Activated naive CD4-positive, alpha-beta T cell treated with anti-CD3 and anti-CD28 coated beads, Interleukin-2, amount 50 U/mL, for 72 hours (primary cell): ENCODE measurements around the gene CCDC18. TPM values are rescaled to one million over a fixed set of nuclear protein-coding genes. Genes with fewer than 3 reads are reported as not detected.
"Not testable (repeated sequence)": the region's sequence is repeated elsewhere in the genome, so short reads cannot be mapped to it uniquely, and the experiment has no call there.

Experiments
- ATAC-seq, 2 donors: fragments of 150-1000 bp; cut with Tn5 transposase; 2 replicates each; pipeline ENCODE4 v1.10.0; 2021; ENCODE audit warnings: mild to moderate bottlenecking in 2 of 2, moderate library complexity in 2 of 2
- DNase-seq, 2 donors: peaks; one replicate each; pipeline ENCODE4 v3.0.0; 2021 to 2022; ENCODE audit warnings: low spot score in 2 of 2
- H3K27ac Mint-ChIP-seq, 2 donors: one replicate each; pipeline ENCODE4 v1.8.0; 2022; ENCODE audit warnings: mild to moderate bottlenecking in 2 of 2, mixed read lengths in 2 of 2
- H3K36me3 Mint-ChIP-seq, 2 donors: one replicate each; pipeline ENCODE4 v1.8.0; 2022; ENCODE audit warnings: mixed read lengths in 2 of 2
- H3K9me3 Mint-ChIP-seq, 2 donors: one replicate each; pipeline ENCODE4 v1.8.0; 2022; ENCODE audit warnings: mixed read lengths in 2 of 2
- total RNA-seq, 2 donors: library from RNA; stranded (reverse); gene quantifications; one replicate each; pipeline ENCODE4 v1.2.3, GENCODE V29; 2022

CCDC18 gene
- total RNA-seq, 2 donors from 2014 or later, result 9.6 to 22.6 TPM

- not testable (repeated sequence) for H3K27ac Mint-ChIP-seq, ATAC-seq, DNase-seq
- Mint-ChIP-seq H3K36me3 (peaks cover 26 to 50% of the 10 kb centered on the region in 2 donors), H3K9me3 (peaks cover 4 to 17% of the 10 kb centered on the region in 2 donors)
Measured at GRCh38 chr1:93165895-93166294, 14.6 kb upstream of the CCDC18 start.

DNA sequence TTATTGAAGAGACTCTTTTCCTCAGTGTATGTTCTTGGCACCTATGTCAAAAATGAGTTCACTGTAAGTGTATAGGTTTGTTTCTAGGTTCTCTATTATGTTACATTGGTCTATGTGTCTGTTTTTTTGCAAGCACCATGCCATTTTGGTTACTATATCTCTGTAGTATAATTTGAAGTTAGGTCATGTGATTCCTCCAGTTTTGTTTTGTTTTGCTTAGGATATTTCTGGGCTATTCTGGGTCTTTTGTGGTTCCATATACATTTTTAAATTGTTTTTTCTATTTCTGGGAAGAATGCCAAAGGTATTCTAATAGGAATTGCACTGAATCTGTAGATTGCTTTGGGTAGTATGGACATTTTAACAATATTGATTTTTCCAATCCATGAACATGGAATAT, 13.5 kb upstream of the CCDC18 start:
- Mint-ChIP-seq H3K36me3 (peaks cover 26 to 54% of the 10 kb centered on the region in 2 donors), H3K9me3 (peaks cover 4 to 17% of the 10 kb centered on the region in 2 donors), H3K27ac (no peak overlapping the region)
- DNase-seq, result no peak
- no peak for ATAC-seq

DNA sequence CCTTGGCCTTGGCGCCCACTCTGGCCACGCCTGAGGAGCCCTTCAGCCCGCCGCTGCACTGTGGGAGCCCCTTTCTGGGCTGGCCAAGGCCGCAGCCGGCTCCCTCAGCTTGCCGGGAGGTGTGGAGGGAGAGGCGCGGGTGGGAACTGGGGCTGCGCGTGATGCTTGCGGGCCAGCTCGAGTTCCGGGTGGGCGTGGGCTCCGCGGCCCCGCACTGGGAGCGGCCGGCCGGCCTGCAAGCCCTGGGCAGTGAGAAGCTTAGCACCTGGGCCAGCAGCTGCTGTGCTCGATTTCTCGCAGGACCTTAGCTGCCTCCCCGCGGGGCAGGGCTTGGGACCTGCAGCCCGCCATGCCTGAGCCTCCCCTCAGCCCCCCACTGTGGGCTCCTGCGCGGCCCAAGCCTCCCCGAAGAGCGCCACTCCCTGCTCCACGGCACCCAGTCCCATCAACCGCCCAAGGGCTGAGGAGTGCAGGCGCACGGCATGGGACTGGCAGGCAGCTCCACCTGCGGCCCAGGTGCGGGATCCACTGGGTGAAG, 10.3 kb upstream of the CCDC18 start:
- H3K27ac Mint-ChIP-seq, result not testable (repeated sequence)

GRCh38 chr1:93171549-93172034, 8.9 kb upstream of the CCDC18 start:
- ATAC-seq (peak; percentile 34 to 65), DNase-seq (no peak)
- Mint-ChIP-seq H3K36me3 (peaks cover 20 to 53% of the 10 kb centered on the region in 2 donors), H3K9me3 (peaks cover 4 to 12% of the 10 kb centered on the region in 2 donors), H3K27ac (peak overlapping the region; percentile 27 to 96)

More for the DNA sequence above, 10.3 kb upstream of the CCDC18 start:
- ATAC-seq, DNase-seq: not testable (repeated sequence)
- Mint-ChIP-seq H3K36me3 (peaks cover 20 to 64% of the 10 kb centered on the region in 2 donors), H3K9me3 (peaks cover 4 to 17% of the 10 kb centered on the region in 2 donors)

- ATAC-seq (no peak), DNase-seq (no peak)
- H3K27ac Mint-ChIP-seq, result no peak overlapping the region
- peaks cover under 1 to 7% of the 10 kb centered on the region in 2 donors for H3K9me3 Mint-ChIP-seq
- peaks cover 16 to 42% of the 10 kb centered on the region in 2 donors for H3K36me3 Mint-ChIP-seq
Measured at GRCh38 chr1:93172778-93173177, 7.7 kb upstream of the CCDC18 start.

GRCh38 chr1:93174638-93175037, 5.9 kb upstream of the CCDC18 start:
- not testable (repeated sequence) for ATAC-seq, DNase-seq, H3K27ac Mint-ChIP-seq, H3K9me3 Mint-ChIP-seq
- peaks cover 16 to 42% of the 10 kb centered on the region in 2 donors for H3K36me3 Mint-ChIP-seq

GRCh38 chr1:93177991-93178390, 2.5 kb upstream of the CCDC18 start:
- Mint-ChIP-seq H3K27ac (peak overlapping the region; percentile 76 to 100), H3K36me3 (peaks cover 27 to 46% of the 10 kb centered on the region in 2 donors), H3K9me3 (no peaks in the 10 kb centered on the region)
- ATAC-seq (no peak), DNase-seq (no peak)

GRCh38 chr1:93178418-93178817, 2.1 kb upstream of the CCDC18 start:
- DNase-seq (no peak), ATAC-seq (no peak)
- Mint-ChIP-seq H3K9me3 (no peaks in the 10 kb centered on the region), H3K36me3 (peaks cover 27 to 46% of the 10 kb centered on the region in 2 donors), H3K27ac (peak overlapping the region; percentile 99 to 100)

GRCh38 chr1:93179886-93180722, 420 bp upstream of the CCDC18 start, which contains the start of gene TMED5:
TMED5 (minus strand) TSS chr1:93180413; CDS start chr1:93180242, 171 bp downstream.
- H3K27ac Mint-ChIP-seq, result peak within 1 kb of the TSS; percentile 99 to 100
- DNase-seq (peak; percentile 91 to 94), ATAC-seq (peak; percentile 82 to 87)
- H3K9me3 Mint-ChIP-seq, result no peaks in the 10 kb centered on the region
- H3K36me3 Mint-ChIP-seq, result peaks cover 27 to 46% of the 10 kb centered on the region in 2 donors

- no peak for DNase-seq
- H3K9me3 Mint-ChIP-seq, result no peaks in the 10 kb centered on the region
- no peak for ATAC-seq
- H3K27ac Mint-ChIP-seq, result no peak overlapping the region
- H3K36me3 Mint-ChIP-seq, result peaks cover 0 to 27% of the 10 kb centered on the region in 2 donors
Measured at GRCh38 chr1:93186667-93187066, 6.1 kb downstream of the CCDC18 start.

DNA sequence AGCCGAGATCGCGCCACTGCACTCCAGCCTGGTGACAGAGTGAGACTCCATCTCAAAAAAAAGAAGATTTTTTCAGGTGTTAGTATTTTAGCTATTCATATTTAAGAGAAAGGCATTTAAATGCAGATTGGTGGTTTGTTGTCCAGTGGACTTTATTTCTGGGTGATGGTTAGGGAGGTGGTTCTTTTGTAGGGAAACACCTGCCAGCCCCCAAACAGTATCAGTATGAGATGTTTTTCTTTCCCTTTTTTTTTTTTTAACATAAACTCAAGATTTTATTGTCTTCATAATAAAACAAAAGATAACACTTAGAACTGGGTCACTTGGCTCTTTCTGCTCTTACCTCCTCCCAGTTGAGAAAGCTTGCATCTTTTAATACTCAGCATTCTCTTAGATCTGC, 9.9 kb downstream of the CCDC18 start:
- DNase-seq, result no peak
- Mint-ChIP-seq H3K9me3 (no peaks in the 10 kb centered on the region), H3K36me3 (peaks cover 0 to 12% of the 10 kb centered on the region in 2 donors), H3K27ac (no peak overlapping the region)
- no peak for ATAC-seq

DNA sequence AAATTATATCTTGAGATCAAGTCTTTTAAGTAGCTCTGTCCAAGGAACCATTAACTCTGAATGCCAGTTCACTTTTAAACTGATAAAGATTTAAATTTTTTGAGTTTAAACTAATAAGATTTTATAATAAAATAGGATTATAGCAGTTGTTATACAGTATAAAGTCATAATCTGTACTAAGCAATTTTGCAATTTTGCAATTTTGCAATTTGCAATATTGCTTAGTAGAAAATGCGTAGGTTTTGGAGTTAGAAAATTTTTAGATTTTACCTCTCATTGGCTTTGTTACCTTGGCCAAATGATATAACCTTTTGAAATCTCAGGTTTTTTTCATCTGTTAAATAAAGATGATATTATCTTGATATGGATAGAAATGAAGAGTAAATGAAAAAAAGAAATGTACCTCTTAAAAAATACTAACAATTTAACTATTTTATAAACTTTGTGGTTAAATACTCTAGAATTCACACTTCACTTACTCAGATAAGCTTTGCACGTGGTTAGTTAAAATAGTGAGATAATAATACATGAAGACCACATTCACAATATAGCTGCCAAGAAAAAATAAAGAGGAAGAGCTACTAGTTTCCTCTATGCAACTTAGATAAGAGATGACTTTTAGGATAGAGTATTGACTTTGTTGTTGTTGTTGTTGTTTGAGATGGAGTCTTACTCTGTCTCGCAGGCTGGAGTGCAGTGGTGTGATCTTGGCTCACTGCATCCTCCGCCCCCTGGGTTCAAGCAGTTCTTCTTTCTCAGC, 13.9 kb downstream of the CCDC18 start:
- Mint-ChIP-seq H3K36me3 (peaks cover 0 to 27% of the 10 kb centered on the region in 2 donors), H3K27ac (no peak overlapping the region), H3K9me3 (no peaks in the 10 kb centered on the region)
- no peak for DNase-seq
- no peak for ATAC-seq

- Mint-ChIP-seq H3K36me3 (peaks cover 0 to 22% of the 10 kb centered on the region in 2 donors), H3K27ac (no peak overlapping the region), H3K9me3 (no peaks in the 10 kb centered on the region)
- DNase-seq, result no peak
- ATAC-seq, result no peak
Measured at GRCh38 chr1:93196591-93196990, 16.1 kb downstream of the CCDC18 start.

DNA sequence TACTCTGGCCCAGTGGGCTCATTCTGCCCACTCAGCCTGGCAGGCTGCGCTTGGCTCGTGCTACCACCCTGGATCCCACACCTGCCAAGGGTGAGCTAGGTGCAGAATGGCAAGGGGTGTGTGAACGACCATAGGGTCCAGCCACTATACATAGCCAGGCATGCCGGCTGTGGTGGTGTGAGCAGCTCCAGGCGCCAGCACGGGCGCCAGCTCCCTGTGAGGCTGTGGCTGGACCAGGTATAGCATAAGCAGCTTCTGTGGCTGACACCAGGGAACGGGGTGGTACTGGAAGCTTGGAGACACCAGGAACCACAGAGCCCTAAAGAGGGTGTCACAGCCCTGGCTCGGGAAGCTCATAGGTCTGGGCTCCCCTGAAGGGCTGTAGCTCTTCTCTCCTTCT, 18.6 kb downstream of the CCDC18 start:
- no peak for ATAC-seq
- no peak overlapping the region for H3K27ac Mint-ChIP-seq
- no peak for DNase-seq
- no peaks in the 10 kb centered on the region for H3K9me3 Mint-ChIP-seq
- peaks cover 0 to 22% of the 10 kb centered on the region in 2 donors for H3K36me3 Mint-ChIP-seq

DNA sequence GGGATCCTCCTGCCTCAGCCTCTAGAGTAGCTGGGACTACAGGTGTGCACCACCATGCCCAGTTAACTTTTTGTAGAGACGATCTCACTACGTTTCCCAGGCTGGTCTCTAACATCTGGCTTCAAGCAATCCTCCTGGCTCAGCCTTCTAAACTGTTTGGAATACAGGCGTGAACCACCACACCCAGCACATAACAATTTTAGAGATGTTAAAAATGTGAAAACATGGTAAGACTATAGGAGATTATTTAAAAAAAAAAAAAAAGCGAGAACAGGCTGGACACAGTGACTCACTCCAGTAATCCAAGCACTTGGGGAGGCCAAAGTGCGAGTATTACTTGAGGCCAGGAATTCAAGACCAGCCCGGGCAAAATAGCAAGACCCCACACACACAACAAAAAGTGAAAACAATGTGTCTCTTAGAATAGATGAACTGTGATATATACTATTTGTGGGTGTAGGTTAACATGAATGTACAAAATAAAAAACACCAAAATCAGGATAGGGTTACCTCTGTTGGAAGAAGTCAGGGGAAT, 19.6 kb downstream of the CCDC18 start:
- Mint-ChIP-seq H3K36me3 (peaks cover 0 to 22% of the 10 kb centered on the region in 2 donors), H3K27ac (no peak overlapping the region)

GRCh38 chr1:93200714-93201113, 20.2 kb downstream of the CCDC18 start:
- Mint-ChIP-seq H3K36me3 (peaks cover 0 to 18% of the 10 kb centered on the region in 2 donors), H3K27ac (no peak overlapping the region), H3K9me3 (no peaks in the 10 kb centered on the region)
- DNase-seq (no peak), ATAC-seq (no peak)

More for the DNA sequence above, 19.6 kb downstream of the CCDC18 start:
- no peak for DNase-seq
- ATAC-seq, result no peak
- no peaks in the 10 kb centered on the region for H3K9me3 Mint-ChIP-seq
